Activated CD4-positive, alpha-beta T cell treated with anti-CD3 and anti-CD28 coated beads, Interleukin-2, amount 10 ng/mL, durations not matched to agents 24 days and 14 days (primary cell): Measurements from ENCODE around the gene HRC. TPM values are rescaled to one million over a fixed set of nuclear protein-coding genes. Genes with fewer than 3 reads are reported as not detected.

Experiments used
- DNase-seq: peaks from one replicate; pipeline ENCODE4 v3.0.0; 2022
- H3K27ac Mint-ChIP-seq: one replicate; pipeline ENCODE4 v1.8.0; 2022; ENCODE audit warnings: mild to moderate bottlenecking, mixed read lengths
- H3K27me3 Mint-ChIP-seq: one replicate; pipeline ENCODE4 v1.8.0; 2022; ENCODE audit warnings: mixed read lengths
- H3K36me3 Mint-ChIP-seq: one replicate; pipeline ENCODE4 v1.8.0; 2022; ENCODE audit warnings: low read depth, mild to moderate bottlenecking, mixed read lengths
- H3K4me1 Mint-ChIP-seq: one replicate; pipeline ENCODE4 v1.8.0; 2021; ENCODE audit warnings: mixed read lengths
- H3K4me3 Mint-ChIP-seq: one replicate; pipeline ENCODE4 v1.8.0; 2022; ENCODE audit warnings: mild to moderate bottlenecking, moderate library complexity, mixed read lengths
- H3K9me3 Mint-ChIP-seq: one replicate; pipeline ENCODE4 v1.8.0; 2021; ENCODE audit warnings: mixed read lengths
- intact Hi-C: fragments of 100-400 bp; cut with micrococcal nuclease; formaldehyde crosslinking; loops from one replicate; pipeline ENCODE4 v1.15.1; 2023
- total RNA-seq: library from RNA; stranded (reverse); gene quantifications from 2 replicates; pipeline ENCODE4 v1.2.3, GENCODE V29; 2022

HRC gene
- total RNA-seq, 1 donor from 2014 or later = not detected

GRCh38 chr19:49109569-49110233, 45.5 kb downstream of the HRC start:
- Mint-ChIP-seq H3K36me3 (peaks cover 40% of the 10 kb centered on the region), H3K27me3 (no peaks in the 10 kb centered on the region), H3K27ac (no peak overlapping the region), H3K4me1 (peaks cover 9% of the 10 kb centered on the region), H3K9me3 (no peaks in the 10 kb centered on the region), H3K4me3 (no peak overlapping the region)
- intact Hi-C loops = loop anchor here (10.0 kb wide), 1 partner anchor 475 kb away; the partner anchor contains the start of gene DBP
- no peak for DNase-seq

DNA sequence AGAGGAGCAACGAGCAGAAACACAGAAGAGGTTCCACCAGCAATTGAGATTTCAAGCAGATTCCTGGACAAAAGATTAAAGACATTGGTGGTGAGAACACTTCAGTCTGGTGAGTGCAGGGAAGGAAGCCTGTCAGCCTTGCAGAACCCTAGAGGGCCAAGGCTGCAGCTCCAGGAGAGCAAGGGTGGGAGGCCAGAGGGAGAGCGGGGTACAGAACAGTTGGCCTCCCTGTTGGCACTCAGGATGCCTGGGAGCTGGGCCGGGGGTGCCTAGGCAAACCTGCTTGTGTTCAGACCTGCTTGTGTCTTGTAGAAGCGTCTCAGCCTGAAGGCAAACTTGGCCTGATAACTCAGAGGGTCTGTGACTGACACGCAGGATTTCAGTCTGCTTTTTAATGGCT, 46.1 kb downstream of the HRC start:
- H3K9me3 Mint-ChIP-seq = no peaks in the 10 kb centered on the region
- H3K27ac Mint-ChIP-seq = no peak overlapping the region
- no peaks in the 10 kb centered on the region for H3K27me3 Mint-ChIP-seq

DNA sequence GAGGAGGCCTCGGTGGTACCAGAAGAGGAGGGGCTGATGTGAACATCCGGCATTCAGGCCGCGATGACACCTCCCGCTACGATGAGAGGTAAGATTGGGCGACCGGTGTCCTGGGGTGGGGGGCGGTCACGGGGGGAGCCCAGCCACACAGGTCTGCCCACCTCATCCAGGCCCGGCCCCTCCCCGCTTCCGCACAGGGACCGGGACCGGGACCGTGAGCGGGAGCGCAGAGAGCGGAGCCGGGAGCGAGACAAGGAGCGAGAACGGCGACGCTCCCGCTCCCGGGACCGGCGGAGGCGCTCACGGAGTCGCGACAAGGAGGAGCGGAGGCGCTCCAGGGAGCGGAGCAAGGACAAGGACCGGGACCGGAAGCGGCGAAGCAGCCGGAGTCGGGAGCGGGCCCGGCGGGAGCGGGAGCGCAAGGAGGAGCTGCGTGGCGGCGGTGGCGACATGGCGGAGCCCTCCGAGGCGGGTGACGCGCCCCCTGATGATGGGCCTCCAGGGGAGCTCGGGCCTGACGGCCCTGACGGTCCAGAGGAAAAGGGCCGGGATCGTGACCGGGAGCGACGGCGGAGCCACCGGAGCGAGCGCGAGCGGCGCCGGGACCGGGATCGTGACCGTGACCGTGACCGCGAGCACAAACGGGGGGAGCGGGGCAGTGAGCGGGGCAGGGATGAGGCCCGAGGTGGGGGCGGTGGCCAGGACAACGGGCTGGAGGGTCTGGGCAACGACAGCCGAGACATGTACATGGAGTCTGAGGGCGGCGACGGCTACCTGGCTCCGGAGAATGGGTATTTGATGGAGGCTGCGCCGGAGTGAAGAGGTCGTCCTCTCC, 47.4 kb downstream of the HRC start:
- intact Hi-C loops = no loop called here
- no peaks in the 10 kb centered on the region for H3K27me3 Mint-ChIP-seq
- no peaks in the 10 kb centered on the region for H3K9me3 Mint-ChIP-seq
- no peak overlapping the region for H3K27ac Mint-ChIP-seq
- no peak overlapping the region for H3K4me3 Mint-ChIP-seq
- peaks cover 5% of the 10 kb centered on the region for H3K4me1 Mint-ChIP-seq
- peaks cover 43% of the 10 kb centered on the region for H3K36me3 Mint-ChIP-seq
- no peak for DNase-seq

More for the DNA sequence above, 46.1 kb downstream of the HRC start:
- intact Hi-C loops = no loop called here
- Mint-ChIP-seq H3K4me1 (peaks cover 10% of the 10 kb centered on the region), H3K4me3 (no peak overlapping the region), H3K36me3 (peaks cover 43% of the 10 kb centered on the region)
- no peak for DNase-seq

DNA sequence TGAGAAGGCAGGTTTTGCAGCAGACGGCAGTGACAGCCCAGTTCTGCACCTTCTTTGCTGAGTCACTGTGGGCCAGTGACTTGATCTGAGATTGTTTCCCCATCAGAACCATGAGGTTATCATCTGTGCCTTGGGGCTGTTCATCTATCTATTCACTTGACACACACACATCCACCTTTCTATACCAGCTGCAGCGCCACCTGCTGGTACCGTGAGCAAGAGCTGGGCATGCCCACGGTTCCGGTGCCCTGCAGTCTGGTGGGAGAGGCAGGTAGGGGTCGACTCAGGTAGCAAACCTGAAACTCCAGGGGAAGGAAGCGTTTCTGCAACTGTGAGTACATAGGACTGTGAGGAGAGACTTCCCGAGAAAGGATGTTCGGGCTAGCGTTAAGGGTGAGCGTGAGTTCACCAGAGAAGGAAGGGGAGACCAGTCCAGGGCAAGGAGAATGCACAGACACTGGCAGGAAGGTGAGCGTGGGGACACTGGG, 48.5 kb downstream of the HRC start:
- Mint-ChIP-seq H3K27ac (peak overlapping the region; percentile 3), H3K36me3 (peaks cover 50% of the 10 kb centered on the region), H3K4me3 (no peak overlapping the region), H3K27me3 (no peaks in the 10 kb centered on the region), H3K9me3 (no peaks in the 10 kb centered on the region), H3K4me1 (peaks cover 5% of the 10 kb centered on the region)
- peak; percentile 89 for DNase-seq
- intact Hi-C loops = no loop called here

DNA sequence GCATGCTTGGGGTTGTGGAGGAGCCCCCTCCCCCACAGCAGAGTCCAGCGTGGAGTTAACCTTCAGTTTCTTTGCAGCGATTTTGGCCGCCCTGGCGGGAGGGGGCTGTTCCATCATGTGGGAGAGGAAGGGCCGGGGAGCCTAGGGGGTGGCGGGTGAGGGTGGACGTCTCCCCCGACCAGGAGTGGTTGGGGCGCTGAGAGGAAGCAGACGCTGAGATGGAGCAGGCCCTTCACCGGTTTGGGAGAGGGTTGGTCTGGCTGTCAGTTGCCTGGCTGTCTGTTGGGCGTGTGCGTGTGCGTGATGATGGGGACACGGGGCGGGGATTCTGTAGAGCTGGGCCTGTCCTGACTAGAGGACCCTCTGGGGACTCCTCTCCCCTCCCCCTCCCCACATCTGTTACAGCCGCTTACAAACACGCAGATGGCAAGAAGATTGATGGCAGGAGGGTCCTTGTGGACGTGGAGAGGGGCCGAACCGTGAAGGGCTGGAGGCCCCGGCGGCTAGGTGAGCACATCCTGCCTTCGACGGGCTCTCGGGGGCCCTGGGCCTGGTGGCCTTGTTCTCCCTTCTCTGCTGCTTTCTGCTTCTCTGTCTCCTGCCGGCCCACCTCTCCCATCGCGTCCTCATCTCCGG, 50.8 kb downstream of the HRC start:
- Mint-ChIP-seq H3K4me1 (peaks cover 5% of the 10 kb centered on the region), H3K4me3 (no peak overlapping the region), H3K27ac (no peak overlapping the region), H3K9me3 (no peaks in the 10 kb centered on the region), H3K27me3 (no peaks in the 10 kb centered on the region), H3K36me3 (peaks cover 66% of the 10 kb centered on the region)
- no peak for DNase-seq
- intact Hi-C loops = no loop called here

GRCh38 chr19:49103331-49104085, 51.7 kb downstream of the HRC start:
- no peak for DNase-seq
- intact Hi-C loops = no loop called here
- H3K36me3 Mint-ChIP-seq = peaks cover 65% of the 10 kb centered on the region
- peaks cover 5% of the 10 kb centered on the region for H3K4me1 Mint-ChIP-seq
- no peaks in the 10 kb centered on the region for H3K27me3 Mint-ChIP-seq
- H3K4me3 Mint-ChIP-seq = no peak overlapping the region
- H3K27ac Mint-ChIP-seq = no peak overlapping the region
- H3K9me3 Mint-ChIP-seq = no peaks in the 10 kb centered on the region

GRCh38 chr19:49102303-49102702, 52.9 kb downstream of the HRC start:
- peaks cover 9% of the 10 kb centered on the region for H3K4me1 Mint-ChIP-seq
- intact Hi-C loops = no loop called here
- H3K27ac Mint-ChIP-seq = no peak overlapping the region
- no peak for DNase-seq
- H3K36me3 Mint-ChIP-seq = peaks cover 69% of the 10 kb centered on the region
- H3K9me3 Mint-ChIP-seq = no peaks in the 10 kb centered on the region
- H3K27me3 Mint-ChIP-seq = no peaks in the 10 kb centered on the region
- H3K4me3 Mint-ChIP-seq = no peak overlapping the region

Other genes with a start within 250 kb of the HRC start
- gene DHDH, start 221.7 kb downstream of the HRC start, total RNA-seq = 0.35 TPM in 1 of 2 replicates, not detected in the other
- gene BAX, start 200.5 kb downstream of the HRC start, total RNA-seq = 257 and 298 TPM in 2 replicates
- 696 and 697 TPM in 2 replicates for gene FTL, start 190.1 kb downstream of the HRC start, total RNA-seq
- gene GYS1, start 162.1 kb downstream of the HRC start, total RNA-seq = 73.8 and 77.8 TPM in 2 replicates
- gene RUVBL2, start 161.5 kb downstream of the HRC start, total RNA-seq = 190 and 195 TPM in 2 replicates
- gene LHB, start 138.3 kb downstream of the HRC start, total RNA-seq = not detected in 2 replicates
- gene CGB3, start 131.1 kb downstream of the HRC start, total RNA-seq = not detected in 2 replicates
- not detected in 2 replicates for gene CGB2, start 123.5 kb downstream of the HRC start, total RNA-seq
- not detected in 2 replicates for gene CGB1, start 118.5 kb downstream of the HRC start, total RNA-seq
- not detected in 2 replicates for gene CGB5, start 111.5 kb downstream of the HRC start, total RNA-seq
- not detected in 2 replicates for gene CGB8, start 106.3 kb downstream of the HRC start, total RNA-seq
- gene CGB7, start 97.6 kb downstream of the HRC start, total RNA-seq = not detected in 2 replicates
- not detected in 2 replicates for gene NTF4, start 90.6 kb downstream of the HRC start, total RNA-seq
- gene KCNA7, start 82.7 kb downstream of the HRC start, total RNA-seq = not detected in 2 replicates
- 270 and 281 TPM in 2 replicates for gene SNRNP70, start 69.9 kb downstream of the HRC start, total RNA-seq
- 5.4 and 6.0 TPM in 2 replicates for gene LIN7B, start 41.0 kb downstream of the HRC start, total RNA-seq
- 2.0 and 2.5 TPM in 2 replicates for gene C19orf73, start 36.3 kb downstream of the HRC start, total RNA-seq
- 4.5 and 5.0 TPM in 2 replicates for gene PPFIA3, start 35.9 kb downstream of the HRC start, total RNA-seq
- 1.4 and 1.8 TPM in 2 replicates for gene TRPM4, start 2.4 kb upstream of the HRC start, total RNA-seq
- gene SLC6A16, start 169.8 kb upstream of the HRC start, total RNA-seq = 0.69 and 1.3 TPM in 2 replicates
- 131 and 134 TPM in 2 replicates for gene CD37, start 180.0 kb upstream of the HRC start, total RNA-seq
- gene TEAD2, start 207.0 kb upstream of the HRC start, total RNA-seq = not detected in 2 replicates
- not detected in 2 replicates for gene DKKL1, start 208.5 kb upstream of the HRC start, total RNA-seq
- 0.24 TPM in 1 of 2 replicates, not detected in the other for gene KASH5, start 232.9 kb upstream of the HRC start, total RNA-seq